D721Med (cell line): ENCODE results near the gene TRIOBP.

Experiments used
- DNase-seq: peaks from one replicate; pipeline ENCODE4 v3.0.0; 2011; ENCODE audit warnings: low spot score; ENCODE audit not compliant: insufficient read length
- FAIRE-seq: peaks from 2 replicates; lab custom pipeline; 2011; peaks lifted over from hg19 to GRCh38; lab: Jason Lieb, UNC
- CTCF ChIP-seq: IDR thresholded peaks from 2 replicates; pipeline ENCODE4 v1.5.1; 2012; ENCODE audit warnings: mild to moderate bottlenecking, control low read depth; ENCODE audit not compliant: insufficient read depth; ENCODE audit errors: missing control alignments

The TRIOBP gene

GRCh38 chr22:37801946-37802309, 105.1 kb downstream of the TRIOBP start:
- no peak for TF ChIP-seq CTCF
- no peak for FAIRE-seq
- DNase-seq, result peak; percentile 15

DNA sequence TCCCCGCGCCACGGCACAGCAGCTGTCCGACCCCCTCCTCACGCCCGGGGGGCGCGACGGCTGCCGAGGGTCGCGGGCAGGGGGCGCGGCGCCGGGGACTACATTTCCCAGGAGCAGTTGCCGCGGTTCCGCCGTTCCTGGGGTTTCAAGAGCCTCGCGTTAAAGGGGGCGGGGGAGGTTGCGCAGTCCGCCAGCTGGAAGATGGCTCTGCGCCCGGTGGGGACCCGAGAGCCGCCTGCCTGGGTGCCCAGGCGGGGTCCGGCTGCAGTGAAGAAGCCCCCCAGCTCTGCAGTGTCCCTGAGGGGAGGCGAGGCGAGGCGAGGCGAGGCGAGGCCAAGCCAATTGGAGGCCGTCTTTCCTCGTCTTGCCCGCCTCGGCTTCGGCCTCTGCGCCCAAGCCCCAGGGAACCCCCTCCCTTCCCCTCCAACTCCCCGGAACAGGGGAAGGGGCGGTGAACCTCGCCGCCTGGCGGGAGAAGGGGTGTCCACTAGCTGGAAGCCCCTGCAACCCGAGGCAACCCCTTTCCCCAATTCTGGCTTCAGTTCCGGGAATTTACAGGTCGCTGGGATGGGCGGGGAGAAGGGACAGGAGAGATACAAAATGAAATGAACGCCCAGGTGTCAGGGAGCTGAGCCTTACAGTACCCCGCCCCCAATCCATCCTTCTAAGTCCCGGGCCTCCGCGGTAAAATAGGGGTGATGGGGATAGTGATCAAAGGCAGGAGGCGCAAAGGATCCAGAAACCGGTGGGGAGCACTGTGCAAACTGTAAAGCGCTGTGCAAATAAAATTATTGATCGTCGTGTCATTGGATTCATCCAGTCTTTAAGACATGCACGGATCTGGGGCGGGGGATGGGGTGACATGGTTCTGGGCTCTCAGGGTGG, 105.7 kb downstream of the TRIOBP start:
- DNase-seq, result peak; percentile 63
- no peak for FAIRE-seq
- TF ChIP-seq CTCF, result no peak

DNA sequence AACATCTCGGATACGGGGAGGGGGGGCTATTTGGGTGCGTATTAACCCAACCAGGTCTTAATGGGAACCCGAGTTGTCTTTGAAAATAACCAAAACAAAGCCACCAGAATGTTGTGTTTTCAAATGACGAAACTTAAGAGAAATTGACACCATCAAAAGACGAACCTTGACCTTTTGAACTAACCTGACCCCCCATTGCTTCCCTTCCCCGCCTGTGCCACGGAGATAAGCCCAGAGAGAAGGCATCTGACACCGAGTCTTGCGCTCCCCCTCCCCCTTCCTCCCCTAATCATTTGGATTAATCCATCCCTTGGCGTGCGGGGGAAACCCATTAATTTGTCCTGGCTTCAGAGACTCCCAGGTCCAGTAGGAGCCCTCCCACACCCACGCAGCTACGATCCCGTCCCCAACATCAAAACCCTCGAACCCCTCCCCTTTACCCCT, 106.4 kb downstream of the TRIOBP start:
- peak; percentile 8 for DNase-seq
- FAIRE-seq, result no peak
- TF ChIP-seq CTCF, result no peak

GRCh38 chr22:37803639-37804351, 106.9 kb downstream of the TRIOBP start:
- TF ChIP-seq CTCF, result no peak
- no peak for FAIRE-seq
- DNase-seq, result peak; percentile 3

- FAIRE-seq, result no peak
- peak; percentile 0 for DNase-seq
- TF ChIP-seq CTCF, result no peak
Observed at GRCh38 chr22:37804352-37804880, 107.6 kb downstream of the TRIOBP start.

- DNase-seq (peak; percentile 53), FAIRE-seq (no peak)
- TF ChIP-seq CTCF, result no peak
Observed at GRCh38 chr22:37804881-37805809, 108.3 kb downstream of the TRIOBP start.
